Osteocyte (in vitro differentiated cells): ENCODE data around the gene UNC80. TPM values are rescaled to one million over a fixed set of nuclear protein-coding genes. Genes with fewer than 3 reads are reported as not detected.

Experiments
- DNase-seq: peaks from one replicate; pipeline ENCODE4 v3.0.0; 2021; ENCODE audit warnings: mixed read lengths; ENCODE audit not compliant: unreplicated experiment; ENCODE audit errors: extremely low spot score
- H3K27ac Mint-ChIP-seq: one replicate; pipeline ENCODE4 v1.8.0; 2021; ENCODE audit warnings: mild to moderate bottlenecking, mixed read lengths; ENCODE audit not compliant: unreplicated experiment
- H3K27me3 Mint-ChIP-seq: one replicate; pipeline ENCODE4 v1.8.0; 2021; ENCODE audit warnings: mixed read lengths; ENCODE audit not compliant: unreplicated experiment
- H3K36me3 Mint-ChIP-seq: one replicate; pipeline ENCODE4 v1.8.0; 2021; ENCODE audit warnings: mixed read lengths; ENCODE audit not compliant: unreplicated experiment
- H3K4me1 Mint-ChIP-seq: one replicate; pipeline ENCODE4 v1.8.0; 2021; ENCODE audit warnings: mixed read lengths; ENCODE audit not compliant: unreplicated experiment
- H3K4me3 Mint-ChIP-seq: one replicate; pipeline ENCODE4 v1.8.0; 2021; ENCODE audit warnings: mild to moderate bottlenecking, moderate library complexity, mixed read lengths; ENCODE audit not compliant: unreplicated experiment
- H3K9me3 Mint-ChIP-seq: one replicate; pipeline ENCODE4 v1.8.0; 2021; ENCODE audit warnings: mixed read lengths; ENCODE audit not compliant: unreplicated experiment
- CTCF ChIP-seq: fragments of 200-600 bp; sonication (generic); IDR thresholded peaks from 2 replicates; pipeline ENCODE4 v1.5.0; 2021; ENCODE audit warnings: antibody characterized with exemption, mild to moderate bottlenecking, moderate library complexity
- total RNA-seq: library from RNA; stranded (reverse); gene quantifications from 2 replicates; pipeline ENCODE4 v1.2.1, GENCODE V29; 2021

The UNC80 gene
- total RNA-seq, 1 donor from 2014 or later: not detected

- no peaks in the 10 kb centered on the region for H3K9me3 Mint-ChIP-seq
- DNase-seq: no peak
- no peaks in the 10 kb centered on the region for H3K36me3 Mint-ChIP-seq
These were observed 29.7 kb upstream of the UNC80 start for GRCh38 chr2:209741953-209742352.

GRCh38 chr2:209753020-209753419 is 18.6 kb upstream of the UNC80 start:
- Mint-ChIP-seq H3K9me3 (no peaks in the 10 kb centered on the region), H3K4me3 (no peak overlapping the region), H3K27ac (no peak overlapping the region), H3K27me3 (peaks cover 5% of the 10 kb centered on the region), H3K36me3 (no peaks in the 10 kb centered on the region), H3K4me1 (no peaks in the 10 kb centered on the region)
- no peak for DNase-seq
- no peak for TF ChIP-seq CTCF

More at GRCh38 chr2:209741953-209742352, 29.7 kb upstream of the UNC80 start:
- Mint-ChIP-seq H3K27me3 (peaks cover 10% of the 10 kb centered on the region), H3K27ac (no peak overlapping the region), H3K4me1 (no peaks in the 10 kb centered on the region), H3K4me3 (no peak overlapping the region)
- no peak for TF ChIP-seq CTCF

- no peak for TF ChIP-seq CTCF
- H3K4me3 Mint-ChIP-seq: no peak overlapping the region
- H3K36me3 Mint-ChIP-seq: no peaks in the 10 kb centered on the region
- H3K27me3 Mint-ChIP-seq: peaks cover 7% of the 10 kb centered on the region
- no peak overlapping the region for H3K27ac Mint-ChIP-seq
- H3K9me3 Mint-ChIP-seq: no peaks in the 10 kb centered on the region
- no peak for DNase-seq
- no peaks in the 10 kb centered on the region for H3K4me1 Mint-ChIP-seq
These were observed 14.5 kb upstream of the UNC80 start for GRCh38 chr2:209757163-209757562.

GRCh38 chr2:209761566-209761965 is 10.1 kb upstream of the UNC80 start:
- no peaks in the 10 kb centered on the region for H3K9me3 Mint-ChIP-seq
- TF ChIP-seq CTCF: no peak
- H3K27ac Mint-ChIP-seq: no peak overlapping the region
- no peaks in the 10 kb centered on the region for H3K4me1 Mint-ChIP-seq
- DNase-seq: no peak
- H3K4me3 Mint-ChIP-seq: no peak overlapping the region
- H3K27me3 Mint-ChIP-seq: peaks cover 7% of the 10 kb centered on the region
- H3K36me3 Mint-ChIP-seq: no peaks in the 10 kb centered on the region

- no peak overlapping the region for H3K4me3 Mint-ChIP-seq
- DNase-seq: no peak
- peaks cover 6% of the 10 kb centered on the region for H3K27me3 Mint-ChIP-seq
- no peak overlapping the region for H3K27ac Mint-ChIP-seq
- TF ChIP-seq CTCF: no peak
- H3K36me3 Mint-ChIP-seq: no peaks in the 10 kb centered on the region
- no peaks in the 10 kb centered on the region for H3K4me1 Mint-ChIP-seq
- no peaks in the 10 kb centered on the region for H3K9me3 Mint-ChIP-seq
These were observed 9.1 kb upstream of the UNC80 start for GRCh38 chr2:209762563-209762962.
